Fibroblast of lung (primary cell): ENCODE measurements around the gene TBPL2.

Source experiments
- EZH2 ChIP-seq: IDR thresholded peaks from 2 replicates; pipeline ENCODE4 v1.5.1; 2012; ENCODE audit warnings: low read length, control low read depth, mild to moderate bottlenecking; ENCODE audit errors: missing control alignments
- TF ChIP-seq, protein P1 (sequence below), 2 donors: IDR thresholded peaks in 1 of 2; conservative IDR thresholded peaks in 1 of 2; 1 replicate in 1 of 2; 2 replicates in 1 of 2; pipeline ENCODE4 v1.5.1; 2011 to 2012; ENCODE audit warnings: low read length in 2 of 2, control low read depth in 1 of 2, inconsistent platforms in 1 of 2, low read depth in 1 of 2, mild to moderate bottlenecking in 1 of 2

DNA sequence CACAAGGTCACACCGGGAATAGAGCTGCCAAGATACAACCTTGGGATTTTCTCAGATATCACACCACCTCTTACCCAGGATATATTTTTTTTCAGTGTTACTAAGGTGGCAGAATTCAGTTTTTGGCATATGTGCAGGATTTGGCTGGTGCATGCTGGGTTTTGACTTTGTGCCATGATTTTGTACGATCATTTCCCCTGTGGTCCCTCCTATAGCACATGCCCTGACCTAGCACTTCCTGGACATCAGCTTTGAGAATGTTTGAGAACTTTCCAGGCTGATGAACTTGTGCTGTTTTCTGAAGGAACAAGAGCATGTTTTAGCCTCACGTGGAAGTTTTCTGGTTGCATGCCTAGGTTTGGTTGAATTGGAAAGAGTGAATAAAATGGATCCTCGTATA lies 11.0 kb upstream of the TBPL2 start:
- TF ChIP-seq, protein P1, sequence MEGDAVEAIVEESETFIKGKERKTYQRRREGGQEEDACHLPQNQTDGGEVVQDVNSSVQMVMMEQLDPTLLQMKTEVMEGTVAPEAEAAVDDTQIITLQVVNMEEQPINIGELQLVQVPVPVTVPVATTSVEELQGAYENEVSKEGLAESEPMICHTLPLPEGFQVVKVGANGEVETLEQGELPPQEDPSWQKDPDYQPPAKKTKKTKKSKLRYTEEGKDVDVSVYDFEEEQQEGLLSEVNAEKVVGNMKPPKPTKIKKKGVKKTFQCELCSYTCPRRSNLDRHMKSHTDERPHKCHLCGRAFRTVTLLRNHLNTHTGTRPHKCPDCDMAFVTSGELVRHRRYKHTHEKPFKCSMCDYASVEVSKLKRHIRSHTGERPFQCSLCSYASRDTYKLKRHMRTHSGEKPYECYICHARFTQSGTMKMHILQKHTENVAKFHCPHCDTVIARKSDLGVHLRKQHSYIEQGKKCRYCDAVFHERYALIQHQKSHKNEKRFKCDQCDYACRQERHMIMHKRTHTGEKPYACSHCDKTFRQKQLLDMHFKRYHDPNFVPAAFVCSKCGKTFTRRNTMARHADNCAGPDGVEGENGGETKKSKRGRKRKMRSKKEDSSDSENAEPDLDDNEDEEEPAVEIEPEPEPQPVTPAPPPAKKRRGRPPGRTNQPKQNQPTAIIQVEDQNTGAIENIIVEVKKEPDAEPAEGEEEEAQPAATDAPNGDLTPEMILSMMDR (conservative IDR thresholded peaks at IDR 0.05 in 1 of 2, IDR thresholded peaks at IDR 0.05 in 1 of 2; ENCODE audit: low read depth in 1 of 2, low read length in 2 of 2): no peak
- no peak for TF ChIP-seq EZH2
